GM23248 (cell line): ENCODE results near the gene ATP6V0A1. TPM values are rescaled to one million over a fixed set of nuclear protein-coding genes. Genes with fewer than 3 reads are reported as not detected.

Experiments used
- DNase-seq: peaks from one replicate; pipeline ENCODE4 v3.0.0-alpha.2; 2015
- H2AFZ ChIP-seq: fragments of 200-600 bp; sonication (generic); 2 replicates; pipeline ENCODE4 v1.6.1; 2016; ENCODE audit warnings: antibody characterized with exemption
- H3F3A ChIP-seq: fragments of 200-600 bp; sonication (generic); 2 replicates; pipeline ENCODE4 v1.6.1; 2016; ENCODE audit warnings: mild to moderate bottlenecking, antibody characterized with exemption, mixed run types; ENCODE audit not compliant: insufficient read depth
- H3K27ac ChIP-seq: fragments of 200-600 bp; sonication (generic); 2 replicates; pipeline ENCODE4 v1.5.1; 2016; ENCODE audit warnings: mild to moderate bottlenecking
- H3K27me3 ChIP-seq: fragments of 200-600 bp; sonication (generic); replicated peaks from 2 replicates; pipeline ENCODE4 v1.6.1; 2016; ENCODE audit warnings: mild to moderate bottlenecking; ENCODE audit not compliant: insufficient read depth
- H3K36me3 ChIP-seq: fragments of 200-600 bp; sonication (generic); 2 replicates; pipeline ENCODE4 v1.6.1; 2016; ENCODE audit warnings: low read depth, mild to moderate bottlenecking
- H3K4me1 ChIP-seq: fragments of 200-600 bp; sonication (generic); 2 replicates; pipeline ENCODE4 v1.6.1; 2016; ENCODE audit warnings: mild to moderate bottlenecking; ENCODE audit not compliant: insufficient read depth
- H3K4me2 ChIP-seq: fragments of 200-600 bp; sonication (generic); one replicate; pipeline ENCODE4 v1.6.1; 2016; ENCODE audit warnings: mild to moderate bottlenecking; ENCODE audit not compliant: unreplicated experiment
- H3K4me3 ChIP-seq: fragments of 200-600 bp; sonication (generic); 2 replicates; pipeline ENCODE4 v1.5.1; 2016; ENCODE audit warnings: mild to moderate bottlenecking
- H3K79me2 ChIP-seq: fragments of 200-600 bp; sonication (generic); 2 replicates; pipeline ENCODE4 v1.6.1; 2016; ENCODE audit warnings: mild to moderate bottlenecking; ENCODE audit not compliant: insufficient read depth
- H3K9ac ChIP-seq: fragments of 200-600 bp; sonication (generic); 2 replicates; pipeline ENCODE4 v1.6.1; 2016; ENCODE audit warnings: mild to moderate bottlenecking
- H3K9me2 ChIP-seq: fragments of 200-600 bp; sonication (generic); 2 replicates; pipeline ENCODE4 v1.6.1; 2016; ENCODE audit warnings: mixed run types, mild to moderate bottlenecking, moderate library complexity; ENCODE audit not compliant: insufficient read depth
- H3K9me3 ChIP-seq: fragments of 200-600 bp; sonication (generic); one replicate; pipeline ENCODE4 v1.6.1; 2017; ENCODE audit warnings: low read depth
- H4K20me1 ChIP-seq: fragments of 200-600 bp; sonication (generic); 2 replicates; pipeline ENCODE4 v1.6.0; 2016; ENCODE audit not compliant: insufficient read depth
- EZH2 ChIP-seq: fragments of 200-600 bp; sonication (generic); IDR thresholded peaks from 2 replicates; pipeline ENCODE4 v1.6.1; 2018; ENCODE audit warnings: antibody characterized with exemption, mild to moderate bottlenecking; ENCODE audit not compliant: insufficient read depth, poor library complexity, severe bottlenecking
- EZH2phosphoT487 ChIP-seq: fragments of 200-600 bp; sonication (generic); IDR thresholded peaks from 2 replicates; pipeline ENCODE4 v1.6.1; 2018; ENCODE audit warnings: antibody characterized with exemption, moderate library complexity, mild to moderate bottlenecking, low read depth; ENCODE audit not compliant: insufficient read depth
- WGBS, 2 experiments: methylation state at CpG; one replicate each; pipeline ENCODE4 v1.1.6; 2015 to 2017; ENCODE audit warnings: low lambda C conversion rate in 2 of 2, low coverage in 1 of 2; ENCODE audit errors: missing lambda C conversion rate in 2 of 2; 5-methylcytosine and 5-hydroxymethylcytosine counted together
- in situ Hi-C: fragments of 300-500 bp; cut with MboI; formaldehyde crosslinking; loops from 2 replicates; pipeline ENCODE4 v1.15.0; 2020
- polyA plus RNA-seq: library from polyadenylated mRNA; unstranded; fragments of >200 nt; fragmentation: Nextera tagmentation; extraction: Ambion mirVana; gene quantifications from 2 replicates; pipeline ENCODE4 v1.2.1, GENCODE V29; 2016
- total RNA-seq: library from RNA; depleted of rRNA; stranded (reverse); fragments of >200 nt; shearing (Covaris generic); gene quantifications from 2 replicates; pipeline ENCODE4 v1.2.3, GENCODE V29; 2014

ATP6V0A1 gene
- total and polyA plus RNA-seq, 2 experiments from 2014 or later: 15.3 to 26.0 TPM

- Histone ChIP-seq H3K79me2 (no peaks in the 10 kb centered on the region), H2AFZ (peak overlapping the region; percentile 41; the same call in 1 of the 2 replicates), H3K9me3 (no peaks in the 10 kb centered on the region), H3K4me2 (peak overlapping the region; percentile 77), H3K4me1 (peaks cover 52% of the 10 kb centered on the region), H3F3A (peaks cover 59% of the 10 kb centered on the region), H3K27me3 (no peaks in the 10 kb centered on the region), H3K4me3 (peak overlapping the region; percentile 25), H3K27ac (peak overlapping the region; percentile 99), H3K36me3 (no peaks in the 10 kb centered on the region), H3K9me2 (no peaks in the 10 kb centered on the region), H3K9ac (peak overlapping the region; percentile 83), H4K20me1 (no peaks in the 10 kb centered on the region)
- in situ Hi-C loops: no loop called here
- DNase-seq: peak; percentile 96
- TF ChIP-seq EZH2 (no peak), EZH2phosphoT487 (no peak)
- WGBS, 2 experiments: 9% methylated on average over 9 of the region's 9 CpGs
These were observed 59.5 kb downstream of the ATP6V0A1 start for GRCh38 chr17:42518046-42518754.

GRCh38 chr17:42518755-42519545 lies 60.3 kb downstream of the ATP6V0A1 start:
- 25 to 35% methylated on average over 6 of the region's 6 CpGs for WGBS, 2 experiments
- no peak for DNase-seq
- no peaks in the 10 kb centered on the region for H4K20me1 ChIP-seq
- H3K4me3 ChIP-seq: peak overlapping the region; percentile 23; the same call in 1 of the 2 replicates
- H3K4me2 ChIP-seq: peak overlapping the region; percentile 74
- no peaks in the 10 kb centered on the region for H3K79me2 ChIP-seq
- in situ Hi-C loops: no loop called here
- H3K36me3 ChIP-seq: no peaks in the 10 kb centered on the region
- H3K9ac ChIP-seq: peak overlapping the region; percentile 83
- peaks cover 55% of the 10 kb centered on the region for H3K4me1 ChIP-seq
- H3K9me2 ChIP-seq: no peaks in the 10 kb centered on the region
- no peak overlapping the region for H2AFZ ChIP-seq
- peaks cover 64% of the 10 kb centered on the region for H3F3A ChIP-seq
- H3K27ac ChIP-seq: peak overlapping the region; percentile 99
- no peaks in the 10 kb centered on the region for H3K27me3 ChIP-seq
- TF ChIP-seq EZH2phosphoT487: no peak
- TF ChIP-seq EZH2: no peak
- no peaks in the 10 kb centered on the region for H3K9me3 ChIP-seq

GRCh38 chr17:42519546-42520491 lies 61.1 kb downstream of the ATP6V0A1 start:
- Histone ChIP-seq H3K9me3 (no peaks in the 10 kb centered on the region), H3K9me2 (no peaks in the 10 kb centered on the region), H2AFZ (no peak overlapping the region), H3F3A (peaks cover 71% of the 10 kb centered on the region), H3K36me3 (no peaks in the 10 kb centered on the region), H3K4me3 (peak overlapping the region; percentile 43), H3K4me1 (peaks cover 64% of the 10 kb centered on the region), H3K79me2 (no peaks in the 10 kb centered on the region), H4K20me1 (no peaks in the 10 kb centered on the region), H3K9ac (peak overlapping the region; percentile 83), H3K4me2 (peak overlapping the region; percentile 74), H3K27ac (peak overlapping the region; percentile 99), H3K27me3 (no peaks in the 10 kb centered on the region)
- DNase-seq: peak; percentile 99
- in situ Hi-C loops: loop anchor here (10.0 kb wide), 1 partner anchor 195 kb away; no protein-coding TSS in a partner anchor
- WGBS, 2 experiments: 6 to 9% methylated on average over 12 of the region's 12 CpGs
- TF ChIP-seq EZH2phosphoT487 (no peak), EZH2 (no peak)
